ENCODE data around the gene ZNF57. TPM values are rescaled to one million over a fixed set of nuclear protein-coding genes. Genes with fewer than 3 reads are reported as not detected.

ZNF57 gene
- total and polyA plus RNA-seq, 2 of the 13 experiments (the other 11 are each of a cell fraction or from before 2014, with no cell fraction given): 6.6 to 17.5 TPM

GRCh38 chr19:2962018-2962670, 61.4 kb downstream of the ZNF57 start (continued):
- TF ChIP-seq, protein P1, sequence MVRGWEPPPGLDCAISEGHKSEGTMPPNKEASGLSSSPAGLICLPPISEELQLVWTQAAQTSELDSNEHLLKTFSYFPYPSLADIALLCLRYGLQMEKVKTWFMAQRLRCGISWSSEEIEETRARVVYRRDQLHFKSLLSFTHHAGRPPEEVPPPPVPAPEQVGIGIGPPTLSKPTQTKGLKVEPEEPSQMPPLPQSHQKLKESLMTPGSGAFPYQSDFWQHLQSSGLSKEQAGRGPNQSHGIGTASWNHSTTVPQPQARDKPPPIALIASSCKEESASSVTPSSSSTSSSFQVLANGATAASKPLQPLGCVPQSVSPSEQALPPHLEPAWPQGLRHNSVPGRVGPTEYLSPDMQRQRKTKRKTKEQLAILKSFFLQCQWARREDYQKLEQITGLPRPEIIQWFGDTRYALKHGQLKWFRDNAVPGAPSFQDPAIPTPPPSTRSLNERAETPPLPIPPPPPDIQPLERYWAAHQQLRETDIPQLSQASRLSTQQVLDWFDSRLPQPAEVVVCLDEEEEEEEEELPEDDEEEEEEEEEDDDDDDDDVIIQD (CRISPR knock-in tag; IDR thresholded peaks at IDR 0.05; ENCODE audit: low read depth): 0 out of 2 replicates have a peak, but pooled peaks have one; percentile 18
- TF ChIP-seq ZNF879 (CRISPR knock-in tag; IDR thresholded peaks at IDR 0.05) (no peak), KDM5A (IDR thresholded peaks at IDR 0.05; ENCODE audit: borderline replicate concordance, low read length) (no peak), CREM (IDR thresholded peaks at IDR 0.05) (peak; percentile 92), CREM (CRISPR knock-in tag; IDR thresholded peaks at IDR 0.05) (no peak), ZNF276 (CRISPR knock-in tag; IDR thresholded peaks at IDR 0.05; ENCODE audit: low read depth) (no peak), GTF2F1 (IDR thresholded peaks at IDR 0.05; ENCODE audit: low read length) (no peak), E2F1 (CRISPR knock-in tag; IDR thresholded peaks at IDR 0.05) (no peak), ZBTB21 (CRISPR knock-in tag; IDR thresholded peaks at IDR 0.05) (peak; percentile 98), THAP11 (CRISPR knock-in tag; IDR thresholded peaks at IDR 0.05) (peak; percentile 61), BORCS8-MEF2B (CRISPR knock-in tag; IDR thresholded peaks at IDR 0.05) (no peak), ZNF234 (CRISPR knock-in tag; conservative IDR thresholded peaks at IDR 0.05) (no peak), ZNF230 (CRISPR knock-in tag; IDR thresholded peaks at IDR 0.05) (no peak), ZNF337 (CRISPR knock-in tag; IDR thresholded peaks at IDR 0.05; ENCODE audit: borderline replicate concordance, low read depth) (no peak), EEA1 (CRISPR knock-in tag; IDR thresholded peaks at IDR 0.05; ENCODE audit: borderline replicate concordance) (no peak), NR1H2 (CRISPR knock-in tag; IDR thresholded peaks at IDR 0.05; ENCODE audit: borderline replicate concordance, low read depth) (no peak), ZBTB42 (CRISPR knock-in tag; IDR thresholded peaks at IDR 0.05) (no peak), ZNF891 (CRISPR knock-in tag; IDR thresholded peaks at IDR 0.05) (no peak), NR2F1 (CRISPR knock-in tag; IDR thresholded peaks at IDR 0.05) (peak in 1 of 2 experiments; percentile 71; a peak in 2 of 4 replicates), MED13 (CRISPR knock-in tag; IDR thresholded peaks at IDR 0.05) (no peak), ZNF850 (CRISPR knock-in tag; conservative IDR thresholded peaks at IDR 0.05) (no peak), ZNF34 (CRISPR knock-in tag; IDR thresholded peaks at IDR 0.05; ENCODE audit: borderline replicate concordance) (no peak), ZIK1 (CRISPR knock-in tag; IDR thresholded peaks at IDR 0.05; ENCODE audit: borderline replicate concordance, low read depth) (no peak), ZNF577 (CRISPR knock-in tag; IDR thresholded peaks at IDR 0.05; ENCODE audit: borderline replicate concordance, low read depth) (no peak), ZNF747 (CRISPR knock-in tag; IDR thresholded peaks at IDR 0.05; ENCODE audit: borderline replicate concordance) (no peak)
- TF ChIP-seq, protein P2, sequence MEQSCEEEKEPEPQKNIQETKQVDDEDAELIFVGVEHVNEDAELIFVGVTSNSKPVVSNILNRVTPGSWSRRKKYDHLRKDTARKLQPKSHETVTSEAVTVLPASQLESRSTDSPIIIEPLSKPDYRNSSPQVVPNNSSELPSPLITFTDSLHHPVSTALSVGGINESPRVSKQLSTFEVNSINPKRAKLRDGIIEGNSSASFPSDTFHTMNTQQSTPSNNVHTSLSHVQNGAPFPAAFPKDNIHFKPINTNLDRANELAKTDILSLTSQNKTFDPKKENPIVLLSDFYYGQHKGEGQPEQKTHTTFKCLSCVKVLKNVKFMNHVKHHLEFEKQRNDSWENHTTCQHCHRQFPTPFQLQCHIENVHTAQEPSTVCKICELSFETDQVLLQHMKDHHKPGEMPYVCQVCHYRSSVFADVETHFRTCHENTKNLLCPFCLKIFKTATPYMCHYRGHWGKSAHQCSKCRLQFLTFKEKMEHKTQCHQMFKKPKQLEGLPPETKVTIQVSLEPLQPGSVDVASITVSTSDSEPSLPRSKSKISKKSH (CRISPR knock-in tag; IDR thresholded peaks at IDR 0.05; ENCODE audit: borderline replicate concordance): no peak
